DOHH2 (cell line): ENCODE data around the gene SH3D19.

Experiments used
- H3F3A ChIP-seq: fragments of 200-600 bp; sonication (generic), shearing (Covaris generic); 2 replicates; pipeline ENCODE4 v1.6.0; 2016; ENCODE audit warnings: antibody characterized with exemption, mild to moderate bottlenecking; ENCODE audit not compliant: control insufficient read depth, insufficient read depth
- H3K27ac ChIP-seq: fragments of 200-600 bp; sonication (generic); 2 replicates; pipeline ENCODE4 v1.5.1; 2014; ENCODE audit warnings: low read depth, mild to moderate bottlenecking, low read length, moderate library complexity
- H3K27me3 ChIP-seq: fragments of 200-600 bp; sonication (generic); 2 replicates; pipeline ENCODE4 v1.6.1; 2014; ENCODE audit warnings: mild to moderate bottlenecking, low read length, mixed read lengths; ENCODE audit not compliant: control insufficient read depth
- H3K36me3 ChIP-seq: fragments of 200-600 bp; sonication (generic); 2 replicates; pipeline ENCODE4 v1.6.1; 2014; ENCODE audit warnings: mild to moderate bottlenecking, low read length, moderate library complexity, mixed read lengths; ENCODE audit not compliant: control insufficient read depth
- H3K4me1 ChIP-seq: fragments of 200-600 bp; sonication (generic); 2 replicates; pipeline ENCODE4 v1.6.1; 2014; ENCODE audit warnings: mild to moderate bottlenecking, low read length, mixed read lengths; ENCODE audit not compliant: control insufficient read depth
- H3K4me2 ChIP-seq: fragments of 200-600 bp; sonication (generic); 2 replicates; pipeline ENCODE4 v1.6.0; 2014; ENCODE audit warnings: mild to moderate bottlenecking, low read length, moderate library complexity
- H3K4me3 ChIP-seq: fragments of 200-600 bp; sonication (generic); 2 replicates; pipeline ENCODE4 v1.5.1; 2014; ENCODE audit warnings: mild to moderate bottlenecking, low read length, mixed read lengths
- H3K79me2 ChIP-seq: fragments of 200-600 bp; sonication (generic); 2 replicates; pipeline ENCODE4 v1.6.1; 2014; ENCODE audit warnings: mild to moderate bottlenecking, low read length, mixed read lengths; ENCODE audit not compliant: control insufficient read depth
- H3K9me2 ChIP-seq: fragments of 200-600 bp; sonication (generic); replicated peaks from 2 replicates; pipeline ENCODE4 v1.6.1; 2014; ENCODE audit warnings: mild to moderate bottlenecking, low read length, mixed read lengths; ENCODE audit not compliant: control insufficient read depth
- H3K9me3 ChIP-seq: fragments of 200-600 bp; sonication (generic); 2 replicates; pipeline ENCODE4 v1.6.1; 2014; ENCODE audit warnings: antibody characterized with exemption, low read length, mixed read lengths; ENCODE audit not compliant: control insufficient read depth, insufficient read depth
- H4K20me1 ChIP-seq: fragments of 200-600 bp; sonication (generic); 2 replicates; pipeline ENCODE4 v1.6.0; 2014; ENCODE audit warnings: low read depth, mild to moderate bottlenecking, antibody characterized with exemption, low read length, moderate library complexity; ENCODE audit not compliant: control insufficient read depth, insufficient read depth
- CTCF ChIP-seq: fragments of 200-600 bp; sonication (generic); IDR thresholded peaks from one replicate; pipeline ENCODE4 v1.5.1; 2014; ENCODE audit warnings: antibody characterized with exemption, mild to moderate bottlenecking, low read depth, low read length; ENCODE audit not compliant: poor library complexity, severe bottlenecking
- EZH2phosphoT487 ChIP-seq: fragments of 200-600 bp; sonication (generic); IDR thresholded peaks from 2 replicates; pipeline ENCODE4 v1.6.1; 2017; ENCODE audit warnings: borderline replicate concordance, mild to moderate bottlenecking, antibody characterized with exemption, low read length, moderate library complexity, mixed read lengths

The SH3D19 gene

DNA sequence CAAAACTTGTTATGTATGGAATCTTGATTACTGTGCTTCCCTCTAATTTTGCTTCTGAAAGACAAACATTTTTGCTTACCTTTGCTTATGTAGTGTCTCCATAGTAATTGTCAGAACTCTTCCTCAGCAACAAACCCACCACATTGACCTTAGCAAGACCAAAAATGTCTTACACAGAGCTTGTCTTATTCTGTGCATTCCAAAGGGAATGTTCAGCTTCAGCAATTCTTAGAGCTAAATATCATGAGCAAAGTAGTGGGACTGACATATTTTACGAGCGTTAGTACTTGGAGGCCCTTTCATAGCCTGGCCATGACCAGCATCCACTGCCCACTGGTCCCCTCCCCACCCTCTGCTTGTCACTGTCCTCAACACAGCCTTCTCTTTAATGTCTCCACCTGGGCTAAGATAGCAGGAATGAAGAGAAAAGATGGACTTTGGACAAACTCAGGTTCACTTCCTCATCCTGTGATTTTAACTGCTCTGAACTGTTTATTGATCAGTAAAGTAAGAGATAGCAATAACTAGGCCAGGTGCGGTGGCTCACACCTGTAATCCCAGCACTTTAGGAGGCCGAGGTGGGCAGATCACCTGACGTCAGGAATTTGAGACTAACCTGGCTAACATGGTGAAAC, 15.5 kb upstream of the SH3D19 start:
- H3K9me3 ChIP-seq = no peaks in the 10 kb centered on the region
- H4K20me1 ChIP-seq = no peaks in the 10 kb centered on the region
- H3K79me2 ChIP-seq = no peaks in the 10 kb centered on the region
- no peak overlapping the region for H3K4me3 ChIP-seq
- H3K36me3 ChIP-seq = no peaks in the 10 kb centered on the region
- H3K27ac ChIP-seq = no peak overlapping the region
- no peaks in the 10 kb centered on the region for H3K4me1 ChIP-seq
- no peaks in the 10 kb centered on the region for H3K27me3 ChIP-seq
- H3F3A ChIP-seq = no peaks in the 10 kb centered on the region
- H3K9me2 ChIP-seq = no peaks in the 10 kb centered on the region
- no peak overlapping the region for H3K4me2 ChIP-seq
- no peak for TF ChIP-seq EZH2phosphoT487
- no peak for TF ChIP-seq CTCF

DNA sequence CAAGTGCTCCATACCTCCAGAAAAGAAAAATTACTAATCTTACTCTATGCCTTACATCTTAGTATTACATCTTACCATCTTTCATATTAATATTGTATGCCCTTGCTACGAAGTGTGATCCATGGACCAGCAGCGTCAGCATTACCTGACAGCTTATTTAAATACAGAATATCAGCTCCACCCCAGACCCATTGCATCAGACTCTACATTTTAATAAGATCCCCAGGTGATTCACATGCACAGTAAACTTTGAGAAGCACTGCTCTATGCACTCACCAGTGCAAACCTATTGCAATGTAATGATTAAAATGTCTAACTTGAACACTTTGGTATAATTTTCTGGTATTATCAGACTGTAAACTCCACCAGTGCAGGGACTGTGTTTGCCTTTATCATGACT, 14.1 kb upstream of the SH3D19 start:
- Histone ChIP-seq H3K4me3 (no peak overlapping the region), H4K20me1 (no peaks in the 10 kb centered on the region), H3K27ac (no peak overlapping the region), H3K9me3 (no peaks in the 10 kb centered on the region), H3K79me2 (no peaks in the 10 kb centered on the region), H3K4me1 (no peaks in the 10 kb centered on the region), H3F3A (no peaks in the 10 kb centered on the region), H3K9me2 (no peaks in the 10 kb centered on the region), H3K36me3 (no peaks in the 10 kb centered on the region), H3K4me2 (no peak overlapping the region), H3K27me3 (no peaks in the 10 kb centered on the region)
- no peak for TF ChIP-seq CTCF
- no peak for TF ChIP-seq EZH2phosphoT487

- TF ChIP-seq EZH2phosphoT487 (no peak), CTCF (no peak)
- H3K4me2 ChIP-seq = no peak overlapping the region
- H3K4me1 ChIP-seq = no peaks in the 10 kb centered on the region
- H4K20me1 ChIP-seq = no peaks in the 10 kb centered on the region
- H3K4me3 ChIP-seq = no peak overlapping the region
- no peaks in the 10 kb centered on the region for H3K36me3 ChIP-seq
- H3K27me3 ChIP-seq = no peaks in the 10 kb centered on the region
- H3K9me2 ChIP-seq = no peaks in the 10 kb centered on the region
- no peaks in the 10 kb centered on the region for H3K9me3 ChIP-seq
- H3K27ac ChIP-seq = no peak overlapping the region
- H3K79me2 ChIP-seq = no peaks in the 10 kb centered on the region
- no peaks in the 10 kb centered on the region for H3F3A ChIP-seq
These were observed 6.1 kb upstream of the SH3D19 start for GRCh38 chr4:151331276-151332042.
